Activated T-helper 2 cell treated with anti-CD3 and anti-CD28 coated beads, Interferon-gamma antibody, Interleukin-2, Interleukin-4, amounts not matched to agents 10 μg/mL and 5 μg/mL and 100 μg/mL, durations not matched to agents 14 hours and 24 hours and 36 hours (primary cell): ENCODE results near the gene TRIM71. TPM values are rescaled to one million over a fixed set of nuclear protein-coding genes. Genes with fewer than 3 reads are reported as not detected.
A peak's percentile ranks its signal among the peaks of the same experiment; 100 is the strongest.
"Not testable (repeated sequence)": the region's sequence is repeated elsewhere in the genome, so short reads cannot be mapped to it uniquely, and the experiment has no call there.

Experiments used
- DNase-seq: peaks from one replicate; pipeline ENCODE4 v3.0.0; 2021; ENCODE audit warnings: low spot score
- H3K27ac Mint-ChIP-seq: one replicate; pipeline ENCODE4 v1.8.0; 2021; ENCODE audit warnings: mixed read lengths
- H3K27me3 Mint-ChIP-seq: one replicate; pipeline ENCODE4 v1.8.0; 2021; ENCODE audit warnings: low read depth, mixed read lengths
- H3K36me3 Mint-ChIP-seq: one replicate; pipeline ENCODE4 v1.8.0; 2021; ENCODE audit warnings: low read depth, mixed read lengths
- H3K4me1 Mint-ChIP-seq: one replicate; pipeline ENCODE4 v1.8.0; 2021; ENCODE audit warnings: low read depth, mixed read lengths
- H3K4me3 Mint-ChIP-seq: one replicate; pipeline ENCODE4 v1.8.0; 2021; ENCODE audit warnings: low read depth, mild to moderate bottlenecking, moderate library complexity, mixed read lengths
- H3K9me3 Mint-ChIP-seq: one replicate; pipeline ENCODE4 v1.8.0; 2021; ENCODE audit warnings: mixed read lengths
- intact Hi-C: fragments of 100-400 bp; cut with micrococcal nuclease; formaldehyde crosslinking; loops from one replicate; pipeline ENCODE4 v1.15.1; 2023
- total RNA-seq: library from RNA; stranded (reverse); gene quantifications from 2 replicates; pipeline ENCODE4 v1.2.3, GENCODE V29; 2022

Gene TRIM71
- total RNA-seq, 1 donor from 2014 or later, result 0.05 TPM

DNA sequence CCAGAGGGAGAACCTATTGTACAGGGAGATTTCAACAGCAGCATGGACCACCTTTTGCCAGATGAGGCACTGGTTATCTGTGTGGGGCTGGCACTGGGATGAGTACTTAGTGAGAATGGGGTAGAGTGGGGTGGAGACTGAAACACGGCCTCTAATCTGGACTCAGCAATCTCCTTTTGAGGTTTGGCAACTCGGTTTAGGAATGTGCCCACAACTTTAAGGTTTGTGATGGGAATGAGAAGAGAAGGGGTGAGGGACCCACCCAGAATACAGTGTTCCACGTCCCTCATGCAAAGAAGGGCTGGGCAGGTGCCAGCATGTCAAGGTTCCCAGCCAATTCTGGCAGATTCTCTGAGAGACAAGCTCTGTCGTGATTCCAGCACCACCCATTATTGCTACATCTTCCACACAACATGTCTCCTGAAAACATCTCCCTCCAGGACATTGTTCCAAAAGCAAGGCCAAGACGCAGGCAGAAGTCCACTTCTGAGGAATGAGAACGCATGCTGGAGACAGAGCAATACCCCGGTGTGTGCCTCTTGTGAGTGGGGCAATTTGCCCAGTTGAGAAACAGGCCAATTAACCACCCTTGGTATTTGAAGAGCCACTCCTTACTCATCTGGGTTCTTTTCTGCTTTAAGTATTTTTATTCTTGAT is 96.1 kb downstream of the TRIM71 start:
- intact Hi-C loops, result no loop called here
- no peaks in the 10 kb centered on the region for H3K27me3 Mint-ChIP-seq
- peaks cover 4% of the 10 kb centered on the region for H3K36me3 Mint-ChIP-seq
- no peaks in the 10 kb centered on the region for H3K4me1 Mint-ChIP-seq
- H3K4me3 Mint-ChIP-seq, result no peak overlapping the region
- DNase-seq, result no peak
- H3K27ac Mint-ChIP-seq, result no peak overlapping the region
- peaks cover 10% of the 10 kb centered on the region for H3K9me3 Mint-ChIP-seq

DNA sequence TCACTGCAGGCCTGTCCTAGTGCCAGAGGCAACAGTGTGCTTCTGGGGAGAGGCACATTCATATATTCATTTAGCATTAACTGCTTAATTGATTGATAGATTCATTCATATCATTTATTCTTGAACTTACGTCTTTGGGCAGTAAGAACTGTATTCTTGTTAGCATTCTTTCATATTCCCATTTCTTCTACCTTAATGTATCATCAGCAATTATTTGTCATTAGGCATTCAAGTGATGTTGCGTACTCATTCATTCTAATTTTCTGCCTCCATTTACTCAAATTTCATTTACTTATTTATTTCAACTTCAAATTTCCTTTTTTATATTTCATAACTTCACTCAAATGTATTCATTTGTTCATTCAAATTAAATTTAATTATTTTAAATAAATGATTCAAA is 102.1 kb downstream of the TRIM71 start:
- no peak overlapping the region for H3K4me3 Mint-ChIP-seq
- peaks cover 7% of the 10 kb centered on the region for H3K27me3 Mint-ChIP-seq
- intact Hi-C loops, result no loop called here
- no peak for DNase-seq
- H3K27ac Mint-ChIP-seq, result no peak overlapping the region
- peaks cover 10% of the 10 kb centered on the region for H3K9me3 Mint-ChIP-seq
- peaks cover 4% of the 10 kb centered on the region for H3K36me3 Mint-ChIP-seq
- no peaks in the 10 kb centered on the region for H3K4me1 Mint-ChIP-seq

DNA sequence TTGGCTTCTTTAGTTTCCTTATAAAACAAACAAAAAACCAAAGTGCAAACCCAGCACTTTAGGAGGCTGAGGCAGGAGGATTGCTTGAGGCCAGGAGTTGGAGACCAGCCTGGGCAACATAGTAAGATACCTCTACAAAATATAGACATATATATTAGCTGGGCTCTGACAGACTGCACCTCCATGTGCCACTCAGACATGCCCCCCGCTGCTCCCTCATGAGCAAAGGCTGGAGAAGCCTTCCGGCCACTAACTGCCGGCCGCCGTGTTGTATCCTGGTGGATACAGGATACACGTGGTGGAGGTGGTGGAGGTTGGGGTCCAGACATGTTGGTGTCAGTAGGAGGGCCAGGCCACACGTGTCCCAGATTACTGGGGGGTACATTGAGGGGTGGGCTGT is 104.3 kb downstream of the TRIM71 start:
- H3K4me3 Mint-ChIP-seq, result no peak overlapping the region
- H3K27me3 Mint-ChIP-seq, result peaks cover 14% of the 10 kb centered on the region
- H3K27ac Mint-ChIP-seq, result no peak overlapping the region
- H3K9me3 Mint-ChIP-seq, result peaks cover 3% of the 10 kb centered on the region
- intact Hi-C loops, result no loop called here
- no peaks in the 10 kb centered on the region for H3K36me3 Mint-ChIP-seq
- DNase-seq, result no peak
- H3K4me1 Mint-ChIP-seq, result no peaks in the 10 kb centered on the region

DNA sequence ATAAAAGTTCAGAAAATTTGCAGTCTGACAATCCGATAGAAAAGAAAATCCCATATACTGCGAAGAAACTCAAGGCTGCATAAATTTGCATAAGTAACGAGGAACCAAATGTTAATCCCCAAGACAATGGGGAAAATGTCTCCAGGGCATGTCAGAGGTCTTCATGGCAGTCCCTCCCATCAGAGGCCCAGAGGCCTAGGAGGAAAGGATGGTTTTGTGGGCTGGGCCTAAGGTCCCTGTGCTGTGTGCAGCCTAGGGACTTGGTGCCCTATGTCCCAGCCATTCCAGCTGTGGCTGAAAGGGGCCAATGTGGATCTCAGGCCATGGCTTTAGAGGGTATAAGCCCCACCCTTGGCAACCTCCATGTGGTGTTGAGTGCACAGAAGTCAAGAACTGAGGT is 112.4 kb downstream of the TRIM71 start:
- Mint-ChIP-seq H3K27ac (no peak overlapping the region), H3K36me3 (no peaks in the 10 kb centered on the region), H3K4me1 (no peaks in the 10 kb centered on the region), H3K4me3 (no peak overlapping the region), H3K27me3 (peaks cover 23% of the 10 kb centered on the region), H3K9me3 (no peaks in the 10 kb centered on the region)
- no peak for DNase-seq
- intact Hi-C loops, result no loop called here

DNA sequence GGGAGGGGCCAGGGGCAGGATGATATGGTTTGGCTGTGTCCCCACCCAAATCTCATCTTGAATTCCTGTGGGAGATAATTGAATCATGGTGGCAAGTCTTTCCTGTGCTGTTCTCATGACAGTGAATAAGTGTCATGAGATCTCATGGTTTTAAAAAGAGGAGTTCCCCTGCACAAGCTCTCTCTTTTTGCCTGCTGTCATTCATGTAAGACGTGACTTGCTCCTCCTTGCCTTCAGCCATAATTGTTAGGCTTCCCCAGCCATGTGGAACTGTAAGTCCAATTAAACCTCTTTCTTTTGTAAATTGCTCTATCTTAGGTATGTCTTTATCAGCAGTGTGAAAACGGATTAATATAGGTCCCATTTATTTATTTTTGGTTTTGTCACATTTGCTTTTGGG is 113.5 kb downstream of the TRIM71 start:
- DNase-seq, H3K4me3 Mint-ChIP-seq, H3K4me1 Mint-ChIP-seq, H3K36me3 Mint-ChIP-seq, H3K9me3 Mint-ChIP-seq, H3K27ac Mint-ChIP-seq, intact Hi-C loops: not testable (repeated sequence)
- peaks cover 26% of the 10 kb centered on the region for H3K27me3 Mint-ChIP-seq

DNA sequence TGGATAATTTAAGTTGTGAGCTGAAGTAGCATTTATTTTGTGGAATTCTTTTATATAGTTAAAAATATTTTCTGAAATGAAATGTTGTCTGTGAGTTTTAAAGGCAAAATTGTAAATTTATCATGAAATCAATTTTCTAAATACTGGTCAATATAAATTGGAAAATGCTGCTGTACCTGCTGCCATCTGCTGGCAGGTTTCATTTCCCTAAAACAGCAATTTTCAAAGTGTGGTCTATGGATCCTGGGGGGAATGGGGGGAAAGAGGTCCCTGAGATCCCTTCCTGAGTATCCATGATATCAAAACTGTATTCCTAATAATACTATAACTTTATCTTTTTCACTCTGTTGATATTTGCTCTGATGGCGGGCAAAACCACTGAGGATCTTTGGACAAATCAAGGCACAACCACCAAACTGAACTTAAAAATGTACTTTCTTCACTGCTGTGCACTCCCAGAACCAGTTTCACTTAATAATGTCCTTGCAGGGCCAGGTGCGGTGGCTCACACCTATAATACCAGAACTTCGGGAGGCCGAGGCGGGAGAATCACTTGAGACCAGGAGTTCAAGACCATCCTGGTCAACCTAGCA is 116.4 kb downstream of the TRIM71 start:
- Mint-ChIP-seq H3K9me3 (no peaks in the 10 kb centered on the region), H3K36me3 (no peaks in the 10 kb centered on the region), H3K4me1 (no peaks in the 10 kb centered on the region), H3K4me3 (no peak overlapping the region), H3K27me3 (peaks cover 13% of the 10 kb centered on the region), H3K27ac (no peak overlapping the region)
- no peak for DNase-seq
- intact Hi-C loops, result loop anchor here (2.0 kb wide), 1 partner anchor 201 kb away; no protein-coding TSS in a partner anchor

DNA sequence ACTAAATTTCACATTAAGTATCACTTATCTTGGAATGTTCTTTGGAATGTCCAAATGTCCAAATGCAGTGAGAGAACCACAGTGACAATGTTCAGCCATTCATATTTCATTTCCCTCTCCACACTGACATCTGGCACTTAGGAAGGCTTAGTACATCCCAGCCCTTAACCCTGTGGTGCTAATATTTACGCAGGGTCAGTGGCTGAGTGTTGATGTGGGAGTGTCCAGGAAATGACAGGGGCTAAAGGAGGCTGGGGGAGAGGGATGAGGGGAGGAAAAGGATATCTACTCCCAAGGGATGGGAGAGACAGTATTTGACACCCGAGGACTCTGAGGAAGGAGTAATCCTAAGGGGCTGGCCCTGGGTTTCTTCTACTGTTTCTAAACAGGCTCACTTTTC is 119.5 kb downstream of the TRIM71 start:
- DNase-seq, result no peak
- Mint-ChIP-seq H3K4me3 (no peak overlapping the region), H3K27ac (no peak overlapping the region), H3K36me3 (no peaks in the 10 kb centered on the region), H3K27me3 (peaks cover 10% of the 10 kb centered on the region), H3K9me3 (no peaks in the 10 kb centered on the region), H3K4me1 (no peaks in the 10 kb centered on the region)
- intact Hi-C loops, result no loop called here

DNA sequence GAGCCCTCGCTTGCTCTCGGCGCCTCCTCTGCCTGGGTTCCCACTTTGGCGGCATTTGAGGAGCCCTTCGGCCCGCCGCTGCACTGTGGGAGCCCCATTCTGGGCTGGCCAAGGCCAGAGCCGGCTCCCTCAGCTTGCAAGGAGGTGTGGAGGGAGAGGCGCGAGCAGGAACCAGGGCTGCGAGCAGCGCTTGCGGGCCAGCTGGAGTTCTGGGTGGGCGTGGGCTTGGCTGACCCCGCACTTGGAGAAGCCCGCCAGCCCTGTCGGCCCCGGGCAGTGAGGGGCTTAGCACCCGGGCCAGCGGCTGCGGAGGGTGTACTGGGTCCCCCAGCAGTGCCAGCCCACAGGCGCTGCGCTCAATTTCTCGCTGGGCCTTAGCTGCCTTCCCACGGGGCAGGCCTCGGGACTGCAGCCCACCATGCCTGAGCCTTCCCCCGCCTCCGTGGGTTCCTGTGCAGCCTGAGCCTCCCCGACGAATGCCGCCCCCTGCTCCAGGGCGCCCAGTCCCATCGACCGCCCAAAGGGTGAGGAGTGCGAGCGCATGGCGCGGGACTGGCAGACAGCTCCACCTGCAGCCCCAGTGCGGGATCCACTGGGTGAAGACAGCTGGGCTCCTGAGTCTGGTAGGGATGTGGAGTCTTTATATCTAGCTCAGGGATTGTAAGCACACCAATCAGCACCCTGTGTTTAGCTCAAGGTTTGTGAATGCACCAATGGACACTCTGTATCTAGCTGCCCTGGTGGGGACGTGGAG is 121.9 kb downstream of the TRIM71 start:
- DNase-seq, intact Hi-C loops: not testable (repeated sequence)

DNA sequence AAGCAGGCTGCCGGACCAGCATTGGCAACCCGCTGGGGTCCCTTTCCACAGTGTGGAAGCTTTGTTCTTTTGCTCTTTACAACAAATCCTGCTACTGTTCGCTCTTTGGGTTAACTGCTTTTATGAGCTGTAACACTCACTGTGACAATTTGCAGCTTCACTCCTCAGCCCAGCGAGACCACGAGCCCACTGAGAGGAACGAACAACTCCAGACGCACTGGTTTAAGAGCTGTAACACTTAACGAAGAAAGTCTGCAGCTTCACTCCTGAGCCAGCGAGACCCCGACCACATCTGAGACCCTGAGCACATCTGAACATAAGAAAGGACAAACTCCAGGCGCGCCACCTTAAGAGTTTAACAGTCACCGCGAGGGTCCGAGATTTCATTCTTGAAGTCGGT is 122.9 kb downstream of the TRIM71 start:
- no peaks in the 10 kb centered on the region for H3K4me1 Mint-ChIP-seq
- DNase-seq, result no peak
- intact Hi-C loops, result no loop called here
- H3K27me3 Mint-ChIP-seq, result peaks cover 8% of the 10 kb centered on the region
- no peaks in the 10 kb centered on the region for H3K36me3 Mint-ChIP-seq
- no peaks in the 10 kb centered on the region for H3K9me3 Mint-ChIP-seq
- no peak overlapping the region for H3K4me3 Mint-ChIP-seq
- H3K27ac Mint-ChIP-seq, result no peak overlapping the region

More for the DNA sequence above, 121.9 kb downstream of the TRIM71 start:
- not testable (repeated sequence) for H3K4me3 Mint-ChIP-seq, H3K4me1 Mint-ChIP-seq, H3K36me3 Mint-ChIP-seq, H3K27ac Mint-ChIP-seq, H3K9me3 Mint-ChIP-seq, H3K27me3 Mint-ChIP-seq

DNA sequence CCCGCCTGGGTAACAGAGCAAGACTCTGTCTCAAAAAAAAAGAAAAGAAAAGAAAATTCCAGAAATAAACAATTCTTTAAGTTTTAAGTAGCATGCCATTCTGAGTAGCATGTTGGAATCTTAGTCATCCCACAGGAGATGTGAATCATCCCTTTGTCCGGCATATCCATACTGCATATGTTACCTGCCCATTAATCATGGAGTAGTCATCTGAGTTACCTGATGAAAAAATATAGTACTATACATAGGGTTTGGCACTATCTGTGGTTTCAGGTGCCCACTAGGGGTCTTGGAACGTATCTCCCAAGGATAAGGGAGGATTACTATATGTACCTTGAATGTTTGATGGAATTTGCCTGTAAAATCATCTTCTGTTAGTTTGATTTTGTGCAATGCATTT is 127.3 kb downstream of the TRIM71 start:
- no peak overlapping the region for H3K4me3 Mint-ChIP-seq
- no peaks in the 10 kb centered on the region for H3K36me3 Mint-ChIP-seq
- intact Hi-C loops, result loop anchor here (5.0 kb wide), 1 partner anchor 187 kb away; no protein-coding TSS in a partner anchor
- no peak for DNase-seq
- H3K27me3 Mint-ChIP-seq, result no peaks in the 10 kb centered on the region
- H3K4me1 Mint-ChIP-seq, result peaks cover 26% of the 10 kb centered on the region
- H3K27ac Mint-ChIP-seq, result no peak overlapping the region
- H3K9me3 Mint-ChIP-seq, result no peaks in the 10 kb centered on the region

DNA sequence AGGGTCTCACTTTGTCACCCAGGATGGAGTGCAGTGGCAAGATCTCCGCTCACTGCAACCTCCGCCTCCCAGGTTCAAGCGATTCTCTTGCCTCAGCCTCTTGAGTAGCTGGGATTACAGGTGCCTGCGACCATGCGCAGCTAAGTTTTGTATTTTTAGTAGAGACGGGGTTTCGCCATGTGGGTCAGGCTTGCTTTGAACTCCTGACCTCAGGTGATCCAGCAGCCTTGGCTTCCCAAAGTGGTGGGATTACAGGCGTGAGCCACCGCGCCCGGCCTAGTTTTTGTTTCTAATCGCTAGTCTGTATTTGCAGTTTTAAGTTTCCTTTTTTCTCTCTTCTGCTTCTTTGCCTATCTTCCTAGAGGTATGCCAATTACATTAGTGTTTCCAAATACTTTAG is 127.8 kb downstream of the TRIM71 start:
- H3K4me1 Mint-ChIP-seq, result peaks cover 31% of the 10 kb centered on the region
- not testable (repeated sequence) for H3K4me3 Mint-ChIP-seq, H3K36me3 Mint-ChIP-seq, H3K9me3 Mint-ChIP-seq, H3K27ac Mint-ChIP-seq, H3K27me3 Mint-ChIP-seq
- intact Hi-C loops, result loop anchor here (5.0 kb wide), 1 partner anchor 187 kb away; no protein-coding TSS in a partner anchor
- peak; percentile 33 for DNase-seq

DNA sequence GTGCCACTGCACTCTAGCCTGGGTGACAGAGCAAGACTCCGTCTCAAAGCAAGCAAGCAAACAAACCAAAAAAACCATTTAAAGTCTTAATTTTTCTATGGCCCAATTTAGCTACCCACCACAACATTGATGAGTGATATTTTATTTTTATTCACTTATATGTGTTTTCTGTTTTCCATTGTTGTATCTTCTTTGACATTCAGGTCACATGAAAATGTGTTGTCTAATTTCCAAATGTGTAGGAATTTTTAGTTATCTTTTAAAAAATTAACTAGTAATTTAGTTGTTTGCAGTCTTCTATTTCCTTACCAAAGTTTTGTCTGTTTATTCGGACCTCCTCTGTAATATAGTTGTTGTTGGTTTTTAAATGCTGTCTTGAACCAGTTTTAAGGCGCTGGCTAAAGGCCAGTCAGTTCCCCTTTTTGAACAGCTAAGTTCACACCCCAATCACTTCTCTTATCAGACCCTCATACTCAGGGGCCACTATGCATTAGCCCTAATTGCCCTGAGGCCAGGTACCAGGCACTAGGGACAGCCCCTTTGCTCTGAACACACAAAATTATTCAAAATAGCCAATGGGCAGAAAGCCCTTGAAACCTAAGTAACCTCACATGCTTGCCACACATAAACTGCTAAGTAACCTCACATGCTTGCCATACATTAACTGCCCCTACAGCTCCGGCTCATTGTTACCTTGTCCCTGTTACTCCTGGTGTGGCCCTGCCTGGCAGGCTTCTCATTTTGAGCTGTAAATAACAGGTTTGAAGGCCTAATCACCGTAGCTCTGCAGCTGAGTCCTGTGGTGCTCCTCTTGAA is 129.4 kb downstream of the TRIM71 start:
- intact Hi-C loops, result loop anchor here (1.0 to 5.0 kb wide), 5 partner anchors 14 to 425 kb away; no protein-coding TSS in a partner anchor
- Mint-ChIP-seq H3K27ac (no peak overlapping the region), H3K4me3 (no peak overlapping the region)

More for the DNA sequence above, 129.4 kb downstream of the TRIM71 start:
- Mint-ChIP-seq H3K9me3 (no peaks in the 10 kb centered on the region), H3K27me3 (no peaks in the 10 kb centered on the region), H3K4me1 (peaks cover 40% of the 10 kb centered on the region), H3K36me3 (peaks cover 9% of the 10 kb centered on the region)
- no peak for DNase-seq
